ENCODE results near the gene TRAF7.

The TRAF7 gene

GRCh38 chr16:2181952-2182351 lies 26.4 kb downstream of the TRAF7 start:
- Mint-ChIP-seq H3K36me3 (ENCODE audit: low read depth) (peaks cover 14% of the 10 kb centered on the region), H3K27ac (no peak overlapping the region), H3K4me3 (no peak overlapping the region), H3K4me1 (ENCODE audit: low read depth) (no peaks in the 10 kb centered on the region), H3K9me3 (no peaks in the 10 kb centered on the region), H3K27me3 (peaks cover 4% of the 10 kb centered on the region)
- intact Hi-C loops (cut with micrococcal nuclease) = no loop called here

GRCh38 chr16:2183671-2184070 lies 28.1 kb downstream of the TRAF7 start:
- H3K4me1 Mint-ChIP-seq (ENCODE audit: low read depth) = no peaks in the 10 kb centered on the region
- H3K9me3 Mint-ChIP-seq = no peaks in the 10 kb centered on the region
- no peak overlapping the region for H3K27ac Mint-ChIP-seq
- H3K36me3 Mint-ChIP-seq (ENCODE audit: low read depth) = no peaks in the 10 kb centered on the region
- peaks cover 4% of the 10 kb centered on the region for H3K27me3 Mint-ChIP-seq
- no peak overlapping the region for H3K4me3 Mint-ChIP-seq
- intact Hi-C loops (cut with micrococcal nuclease) = no loop called here

- no peaks in the 10 kb centered on the region for H3K4me1 Mint-ChIP-seq (ENCODE audit: low read depth)
- H3K9me3 Mint-ChIP-seq = no peaks in the 10 kb centered on the region
- H3K27ac Mint-ChIP-seq = no peak overlapping the region
- intact Hi-C loops (cut with micrococcal nuclease) = no loop called here
- no peaks in the 10 kb centered on the region for H3K36me3 Mint-ChIP-seq (ENCODE audit: low read depth)
- peaks cover 1% of the 10 kb centered on the region for H3K27me3 Mint-ChIP-seq
- H3K4me3 Mint-ChIP-seq = no peak overlapping the region
Measured at GRCh38 chr16:2184346-2184745, 28.8 kb downstream of the TRAF7 start.

- Mint-ChIP-seq H3K36me3 (ENCODE audit: low read depth) (no peaks in the 10 kb centered on the region), H3K4me1 (ENCODE audit: low read depth) (no peaks in the 10 kb centered on the region), H3K9me3 (no peaks in the 10 kb centered on the region), H3K27me3 (no peaks in the 10 kb centered on the region), H3K27ac (no peak overlapping the region), H3K4me3 (no peak overlapping the region)
- intact Hi-C loops (cut with micrococcal nuclease) = no loop called here
Measured at GRCh38 chr16:2184962-2185361, 29.4 kb downstream of the TRAF7 start.

- Mint-ChIP-seq H3K27ac (no peak overlapping the region), H3K4me3 (no peak overlapping the region), H3K36me3 (ENCODE audit: low read depth) (no peaks in the 10 kb centered on the region), H3K27me3 (no peaks in the 10 kb centered on the region), H3K9me3 (no peaks in the 10 kb centered on the region), H3K4me1 (ENCODE audit: low read depth) (no peaks in the 10 kb centered on the region)
- intact Hi-C loops (cut with micrococcal nuclease) = no loop called here
Measured at GRCh38 chr16:2186064-2186463, 30.5 kb downstream of the TRAF7 start.

- no peak overlapping the region for H3K4me3 Mint-ChIP-seq
Measured at GRCh38 chr16:2186505-2186904, 30.9 kb downstream of the TRAF7 start.

GRCh38 chr16:2187212-2187611 lies 31.6 kb downstream of the TRAF7 start:
- Mint-ChIP-seq H3K27ac (no peak overlapping the region), H3K36me3 (ENCODE audit: low read depth) (no peaks in the 10 kb centered on the region), H3K27me3 (no peaks in the 10 kb centered on the region), H3K4me3 (no peak overlapping the region), H3K4me1 (ENCODE audit: low read depth) (no peaks in the 10 kb centered on the region), H3K9me3 (no peaks in the 10 kb centered on the region)
- intact Hi-C loops (cut with micrococcal nuclease) = no loop called here

More at GRCh38 chr16:2186505-2186904, 30.9 kb downstream of the TRAF7 start:
- Mint-ChIP-seq H3K27ac (no peak overlapping the region), H3K4me1 (ENCODE audit: low read depth) (no peaks in the 10 kb centered on the region), H3K9me3 (no peaks in the 10 kb centered on the region), H3K36me3 (ENCODE audit: low read depth) (no peaks in the 10 kb centered on the region), H3K27me3 (no peaks in the 10 kb centered on the region)
- intact Hi-C loops (cut with micrococcal nuclease) = no loop called here

- H3K9me3 Mint-ChIP-seq = no peaks in the 10 kb centered on the region
- intact Hi-C loops (cut with micrococcal nuclease) = no loop called here
- peaks cover 5% of the 10 kb centered on the region for H3K27me3 Mint-ChIP-seq
- no peaks in the 10 kb centered on the region for H3K36me3 Mint-ChIP-seq (ENCODE audit: low read depth)
- H3K27ac Mint-ChIP-seq = no peak overlapping the region
- no peak overlapping the region for H3K4me3 Mint-ChIP-seq
- H3K4me1 Mint-ChIP-seq (ENCODE audit: low read depth) = no peaks in the 10 kb centered on the region
Measured at GRCh38 chr16:2188395-2188794, 32.8 kb downstream of the TRAF7 start.

GRCh38 chr16:2189252-2189893 lies 33.8 kb downstream of the TRAF7 start:
- intact Hi-C loops (cut with micrococcal nuclease) = no loop called here

GRCh38 chr16:2190002-2190658 lies 34.5 kb downstream of the TRAF7 start:
- H3K9me3 Mint-ChIP-seq = no peaks in the 10 kb centered on the region
- H3K4me3 Mint-ChIP-seq = no peak overlapping the region
- no peaks in the 10 kb centered on the region for H3K36me3 Mint-ChIP-seq (ENCODE audit: low read depth)
- no peak overlapping the region for H3K27ac Mint-ChIP-seq
- H3K27me3 Mint-ChIP-seq = peaks cover 23% of the 10 kb centered on the region
- no peaks in the 10 kb centered on the region for H3K4me1 Mint-ChIP-seq (ENCODE audit: low read depth)
- intact Hi-C loops (cut with micrococcal nuclease) = no loop called here

More at GRCh38 chr16:2189252-2189893, 33.8 kb downstream of the TRAF7 start:
- Mint-ChIP-seq H3K9me3 (no peaks in the 10 kb centered on the region), H3K36me3 (ENCODE audit: low read depth) (no peaks in the 10 kb centered on the region), H3K27me3 (peaks cover 15% of the 10 kb centered on the region), H3K4me3 (no peak overlapping the region), H3K4me1 (ENCODE audit: low read depth) (no peaks in the 10 kb centered on the region), H3K27ac (no peak overlapping the region)

- H3K36me3 Mint-ChIP-seq (ENCODE audit: low read depth) = no peaks in the 10 kb centered on the region
- no peaks in the 10 kb centered on the region for H3K9me3 Mint-ChIP-seq
- peaks cover 30% of the 10 kb centered on the region for H3K27me3 Mint-ChIP-seq
- H3K27ac Mint-ChIP-seq = no peak overlapping the region
- intact Hi-C loops (cut with micrococcal nuclease) = no loop called here
- no peak overlapping the region for H3K4me3 Mint-ChIP-seq
- no peaks in the 10 kb centered on the region for H3K4me1 Mint-ChIP-seq (ENCODE audit: low read depth)
Measured at GRCh38 chr16:2190659-2191445, 35.3 kb downstream of the TRAF7 start.

GRCh38 chr16:2191446-2191706 lies 35.8 kb downstream of the TRAF7 start:
- H3K9me3 Mint-ChIP-seq = no peaks in the 10 kb centered on the region
- peaks cover 32% of the 10 kb centered on the region for H3K27me3 Mint-ChIP-seq
- H3K4me3 Mint-ChIP-seq = no peak overlapping the region
- H3K36me3 Mint-ChIP-seq (ENCODE audit: low read depth) = no peaks in the 10 kb centered on the region
- no peaks in the 10 kb centered on the region for H3K4me1 Mint-ChIP-seq (ENCODE audit: low read depth)
- intact Hi-C loops (cut with micrococcal nuclease) = no loop called here
- H3K27ac Mint-ChIP-seq = no peak overlapping the region

- Mint-ChIP-seq H3K27ac (no peak overlapping the region), H3K9me3 (no peaks in the 10 kb centered on the region), H3K36me3 (ENCODE audit: low read depth) (no peaks in the 10 kb centered on the region), H3K4me1 (ENCODE audit: low read depth) (no peaks in the 10 kb centered on the region), H3K4me3 (no peak overlapping the region), H3K27me3 (peaks cover 56% of the 10 kb centered on the region)
- intact Hi-C loops (cut with micrococcal nuclease) = no loop called here
Measured at GRCh38 chr16:2194166-2194834, 38.7 kb downstream of the TRAF7 start.

GRCh38 chr16:2194852-2195321 lies 39.3 kb downstream of the TRAF7 start:
- Mint-ChIP-seq H3K4me1 (ENCODE audit: low read depth) (no peaks in the 10 kb centered on the region), H3K36me3 (ENCODE audit: low read depth) (no peaks in the 10 kb centered on the region), H3K27me3 (peaks cover 62% of the 10 kb centered on the region), H3K4me3 (no peak overlapping the region), H3K9me3 (no peaks in the 10 kb centered on the region), H3K27ac (no peak overlapping the region)
- intact Hi-C loops (cut with micrococcal nuclease) = no loop called here
